Kidney epithelial cell (primary cell): ENCODE measurements around the gene PSG4. TPM values are rescaled to one million over a fixed set of nuclear protein-coding genes. Genes with fewer than 3 reads are reported as not detected.
"Not testable (repeated sequence)": the region's sequence is repeated elsewhere in the genome, so short reads cannot be mapped to it uniquely, and the experiment has no call there.

Source experiments
- DNase-seq: peaks from one replicate; pipeline ENCODE4 v3.0.0-alpha.2; 2010; ENCODE audit warnings: low read depth
- H3K27me3 ChIP-seq: 2 replicates; pipeline ENCODE4 v1.6.0; 2011; ENCODE audit warnings: low read length; ENCODE audit not compliant: control insufficient read depth, insufficient read depth
- H3K36me3 ChIP-seq: 2 replicates; pipeline ENCODE4 v1.5.1; 2011; ENCODE audit warnings: low read length; ENCODE audit not compliant: control insufficient read depth, insufficient read depth
- H3K4me3 ChIP-seq: 2 replicates; pipeline ENCODE4 v1.5.1; 2011; ENCODE audit warnings: low read depth, mild to moderate bottlenecking, control low read depth, low read length
- CTCF ChIP-seq: IDR thresholded peaks from 2 replicates; pipeline ENCODE4 v1.5.1; 2011; ENCODE audit warnings: mild to moderate bottlenecking, moderate library complexity, low read length, control low read depth, inconsistent platforms; ENCODE audit not compliant: insufficient read depth, poor library complexity, severe bottlenecking
- total RNA-seq: library from RNA; depleted of rRNA; stranded (reverse); fragments of >200 nt; gene quantifications from 2 replicates; pipeline ENCODE4 v1.2.3, GENCODE V29; 2015

The PSG4 gene
- 3.0 and 7.4 TPM in 2 replicates for total RNA-seq

- H3K27me3 ChIP-seq, H3K36me3 ChIP-seq, DNase-seq, H3K4me3 ChIP-seq: not testable (repeated sequence)
Observed at GRCh38 chr19:43205471-43206105, at the start of gene PSG4. Gene PSG4, minus strand, starts transcription at chr19:43205638. Its CDS starts 102 bp downstream, at chr19:43205536.

- not testable (repeated sequence) for H3K27me3 ChIP-seq, DNase-seq, H3K4me3 ChIP-seq, H3K36me3 ChIP-seq
Observed at GRCh38 chr19:43251428-43251827, 46.0 kb upstream of the PSG4 start.

- not testable (repeated sequence) for H3K4me3 ChIP-seq, DNase-seq, H3K27me3 ChIP-seq, H3K36me3 ChIP-seq
Observed at GRCh38 chr19:43250296-43250695, 44.9 kb upstream of the PSG4 start.

- not testable (repeated sequence) for H3K36me3 ChIP-seq, H3K4me3 ChIP-seq, DNase-seq, H3K27me3 ChIP-seq
Observed at GRCh38 chr19:43248635-43249002, 43.2 kb upstream of the PSG4 start.

- not testable (repeated sequence) for DNase-seq
Observed at GRCh38 chr19:43247243-43247880, 41.9 kb upstream of the PSG4 start.

GRCh38 chr19:43245848-43246247 lies 40.4 kb upstream of the PSG4 start:
- not testable (repeated sequence) for H3K27me3 ChIP-seq, H3K36me3 ChIP-seq, DNase-seq, H3K4me3 ChIP-seq

More at GRCh38 chr19:43247243-43247880, 41.9 kb upstream of the PSG4 start:
- H3K36me3 ChIP-seq, H3K27me3 ChIP-seq, H3K4me3 ChIP-seq: not testable (repeated sequence)

GRCh38 chr19:43242211-43242610 lies 36.8 kb upstream of the PSG4 start:
- not testable (repeated sequence) for H3K36me3 ChIP-seq, DNase-seq, H3K27me3 ChIP-seq, H3K4me3 ChIP-seq

- H3K36me3 ChIP-seq, H3K4me3 ChIP-seq, DNase-seq, H3K27me3 ChIP-seq: not testable (repeated sequence)
Observed at GRCh38 chr19:43238213-43238612, 32.8 kb upstream of the PSG4 start.

- DNase-seq, H3K4me3 ChIP-seq, H3K36me3 ChIP-seq, H3K27me3 ChIP-seq: not testable (repeated sequence)
Observed at GRCh38 chr19:43235686-43236085, 30.2 kb upstream of the PSG4 start.

- no peak overlapping the region for H3K4me3 ChIP-seq
- H3K27me3 ChIP-seq = no peaks in the 10 kb centered on the region
- no peak for TF ChIP-seq CTCF
- DNase-seq = no peak
- no peaks in the 10 kb centered on the region for H3K36me3 ChIP-seq
Observed at GRCh38 chr19:43229315-43229714, 23.9 kb upstream of the PSG4 start.

GRCh38 chr19:43228730-43229129 lies 23.3 kb upstream of the PSG4 start:
- not testable (repeated sequence) for DNase-seq, H3K36me3 ChIP-seq, H3K27me3 ChIP-seq, H3K4me3 ChIP-seq

GRCh38 chr19:43226986-43227385 lies 21.5 kb upstream of the PSG4 start:
- not testable (repeated sequence) for DNase-seq, H3K4me3 ChIP-seq, H3K27me3 ChIP-seq, H3K36me3 ChIP-seq
